WI38 (cell line): ENCODE results near the gene NUDT14.

Experiments
- H3K4me3 ChIP-seq: 2 replicates; pipeline ENCODE4 v1.5.1; 2011; ENCODE audit warnings: low read depth, mild to moderate bottlenecking, control low read depth, low read length
- TF ChIP-seq, protein P1 (sequence below): IDR thresholded peaks from 2 replicates; pipeline ENCODE4 v1.5.1; 2012; ENCODE audit warnings: low read depth, mild to moderate bottlenecking, control low read depth, low read length

The NUDT14 gene

DNA sequence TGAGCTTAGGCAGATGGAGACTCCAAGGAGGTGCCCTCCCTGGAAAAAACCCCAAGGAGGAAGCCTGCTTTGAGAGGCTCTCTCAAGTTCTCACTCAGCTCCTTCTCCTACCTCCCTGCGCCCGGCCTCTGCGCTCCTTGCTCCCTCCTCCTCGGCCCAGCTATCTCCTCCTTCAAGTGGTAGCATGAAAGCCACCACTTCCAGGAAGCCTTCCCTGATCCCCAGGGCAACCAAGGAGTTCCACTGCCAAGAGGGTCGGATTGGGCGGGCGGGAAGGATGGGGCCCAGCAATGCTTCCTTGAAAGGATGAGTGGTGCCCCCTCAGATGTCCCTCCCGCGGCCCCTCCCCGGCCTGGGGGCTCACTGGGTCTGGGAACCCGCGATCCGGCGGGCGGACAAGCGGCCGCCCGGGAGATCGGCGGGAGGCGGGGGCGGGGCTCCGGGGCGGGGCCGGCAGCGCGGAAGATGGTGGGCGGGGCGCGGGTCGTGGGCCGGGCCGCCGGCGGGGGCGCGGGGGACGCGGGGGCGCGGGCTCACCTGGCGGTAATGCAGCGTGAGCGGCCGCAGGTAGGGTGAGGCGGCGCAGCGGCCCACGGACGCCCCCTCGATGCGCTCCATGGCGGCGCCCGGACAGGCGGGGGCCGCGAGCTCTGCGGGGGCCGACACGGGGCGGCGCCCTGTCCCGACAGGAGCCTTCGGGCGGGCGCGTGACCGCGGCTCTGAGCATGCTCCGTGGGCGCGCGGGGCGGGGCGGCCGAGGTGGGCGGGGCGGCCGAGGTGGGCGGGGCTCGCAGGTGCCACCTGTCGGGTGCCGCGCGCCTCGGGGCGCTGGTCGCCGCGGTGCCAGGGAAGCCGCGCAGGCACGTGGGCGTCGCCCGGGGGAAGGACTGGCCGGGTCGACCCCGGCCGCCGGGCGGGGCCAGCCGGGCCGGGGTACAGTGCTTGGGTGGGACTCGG lies at the start of gene NUDT14:
Gene NUDT14, minus strand, starts transcription at position 721 of the 957 bp plus-strand sequence. Its CDS starts 103 bp downstream, at position 618.
- TF ChIP-seq, protein P1, sequence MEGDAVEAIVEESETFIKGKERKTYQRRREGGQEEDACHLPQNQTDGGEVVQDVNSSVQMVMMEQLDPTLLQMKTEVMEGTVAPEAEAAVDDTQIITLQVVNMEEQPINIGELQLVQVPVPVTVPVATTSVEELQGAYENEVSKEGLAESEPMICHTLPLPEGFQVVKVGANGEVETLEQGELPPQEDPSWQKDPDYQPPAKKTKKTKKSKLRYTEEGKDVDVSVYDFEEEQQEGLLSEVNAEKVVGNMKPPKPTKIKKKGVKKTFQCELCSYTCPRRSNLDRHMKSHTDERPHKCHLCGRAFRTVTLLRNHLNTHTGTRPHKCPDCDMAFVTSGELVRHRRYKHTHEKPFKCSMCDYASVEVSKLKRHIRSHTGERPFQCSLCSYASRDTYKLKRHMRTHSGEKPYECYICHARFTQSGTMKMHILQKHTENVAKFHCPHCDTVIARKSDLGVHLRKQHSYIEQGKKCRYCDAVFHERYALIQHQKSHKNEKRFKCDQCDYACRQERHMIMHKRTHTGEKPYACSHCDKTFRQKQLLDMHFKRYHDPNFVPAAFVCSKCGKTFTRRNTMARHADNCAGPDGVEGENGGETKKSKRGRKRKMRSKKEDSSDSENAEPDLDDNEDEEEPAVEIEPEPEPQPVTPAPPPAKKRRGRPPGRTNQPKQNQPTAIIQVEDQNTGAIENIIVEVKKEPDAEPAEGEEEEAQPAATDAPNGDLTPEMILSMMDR, result no peak
- peak within 1 kb of the TSS; percentile 52 for H3K4me3 ChIP-seq

DNA sequence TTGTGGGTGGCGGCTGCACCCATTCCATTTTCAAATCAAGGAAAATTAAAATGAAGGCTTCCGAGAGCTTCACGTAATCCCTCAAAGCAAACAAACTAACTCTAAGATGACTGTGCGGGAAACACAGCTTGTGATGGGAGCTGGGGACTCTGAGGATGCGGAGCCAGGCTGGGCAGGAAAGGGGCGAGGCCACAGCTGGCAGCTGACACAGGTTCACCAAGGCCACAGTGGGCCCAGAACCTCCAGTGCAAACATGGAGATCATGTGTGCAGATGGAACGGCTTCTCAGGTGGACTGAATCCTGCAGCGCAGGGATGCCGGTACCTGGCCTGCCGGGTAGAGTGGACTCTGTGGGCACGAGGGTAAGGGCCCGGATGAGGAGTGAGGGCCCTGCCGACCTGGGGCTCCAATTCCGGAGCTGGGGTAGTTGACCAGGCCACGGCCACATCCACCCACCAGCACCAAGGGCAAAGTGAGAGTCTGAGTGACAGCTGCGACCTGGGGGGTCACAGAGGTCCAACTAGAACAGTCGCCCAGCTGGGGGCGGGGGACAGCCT lies 48.1 kb upstream of the NUDT14 start:
- TF ChIP-seq, protein P1, result no peak
- no peak overlapping the region for H3K4me3 ChIP-seq

DNA sequence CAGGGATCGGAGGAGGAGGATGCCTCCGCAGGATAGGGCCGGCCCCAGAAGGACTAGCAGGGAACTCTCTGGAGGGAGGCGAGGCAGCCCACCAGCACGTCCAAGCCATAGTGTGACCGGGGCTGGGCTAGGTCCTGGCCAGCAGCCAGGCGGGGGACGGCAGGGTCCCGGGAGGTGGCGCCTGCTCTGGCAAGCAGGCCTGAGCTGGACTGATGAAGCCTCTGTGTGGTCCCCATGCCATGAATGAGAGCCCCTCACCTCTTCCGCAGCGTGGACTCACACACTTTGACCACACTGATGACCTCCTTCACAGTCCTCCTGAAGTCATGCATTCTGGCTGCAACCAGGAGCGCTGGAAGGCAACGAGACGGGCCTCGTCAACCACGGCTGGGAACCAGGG lies 47.5 kb upstream of the NUDT14 start:
- TF ChIP-seq, protein P1, result no peak
- no peak overlapping the region for H3K4me3 ChIP-seq

DNA sequence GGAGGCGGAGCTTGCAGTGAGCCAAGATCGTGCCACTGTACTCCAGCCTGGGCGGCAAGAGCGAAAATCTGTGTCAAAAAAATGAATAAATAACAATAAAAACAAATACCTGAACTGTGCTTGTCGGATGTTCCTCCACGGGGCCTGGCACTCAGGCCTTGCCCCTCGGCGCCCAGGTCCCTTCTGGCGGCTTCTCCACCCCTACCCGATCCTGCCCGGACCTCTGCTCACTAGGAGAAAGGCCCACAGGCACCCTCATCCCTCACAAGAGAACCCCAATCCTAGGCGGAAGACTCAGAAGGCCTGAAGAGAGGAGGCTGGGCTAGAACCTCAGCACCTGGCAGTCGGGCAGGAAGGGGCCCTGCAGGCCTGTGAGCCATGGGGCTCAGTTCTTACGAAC lies 46.2 kb upstream of the NUDT14 start:
- TF ChIP-seq, protein P1, result no peak
- H3K4me3 ChIP-seq, result no peak overlapping the region

DNA sequence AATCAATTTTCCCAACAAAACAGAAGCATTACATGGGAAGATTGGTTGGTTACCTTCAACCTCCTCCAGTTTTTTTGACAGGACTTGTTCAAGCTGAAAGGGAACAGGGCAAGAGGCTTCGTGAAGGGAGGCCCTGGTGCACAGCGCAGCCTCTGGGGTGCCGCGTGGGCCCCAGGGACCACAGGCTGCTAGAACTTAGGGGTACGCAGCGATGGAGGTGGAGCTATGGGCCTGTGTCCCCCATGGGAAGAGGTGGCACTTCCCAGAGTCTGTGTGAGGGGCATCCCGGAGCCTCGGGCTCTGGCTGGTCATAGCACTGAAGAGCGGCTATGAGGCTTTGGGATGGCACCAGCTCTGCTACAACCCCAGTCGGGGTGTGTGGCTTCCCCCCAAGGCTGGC lies 45.1 kb upstream of the NUDT14 start:
- TF ChIP-seq, protein P1, result no peak
- H3K4me3 ChIP-seq, result no peak overlapping the region

DNA sequence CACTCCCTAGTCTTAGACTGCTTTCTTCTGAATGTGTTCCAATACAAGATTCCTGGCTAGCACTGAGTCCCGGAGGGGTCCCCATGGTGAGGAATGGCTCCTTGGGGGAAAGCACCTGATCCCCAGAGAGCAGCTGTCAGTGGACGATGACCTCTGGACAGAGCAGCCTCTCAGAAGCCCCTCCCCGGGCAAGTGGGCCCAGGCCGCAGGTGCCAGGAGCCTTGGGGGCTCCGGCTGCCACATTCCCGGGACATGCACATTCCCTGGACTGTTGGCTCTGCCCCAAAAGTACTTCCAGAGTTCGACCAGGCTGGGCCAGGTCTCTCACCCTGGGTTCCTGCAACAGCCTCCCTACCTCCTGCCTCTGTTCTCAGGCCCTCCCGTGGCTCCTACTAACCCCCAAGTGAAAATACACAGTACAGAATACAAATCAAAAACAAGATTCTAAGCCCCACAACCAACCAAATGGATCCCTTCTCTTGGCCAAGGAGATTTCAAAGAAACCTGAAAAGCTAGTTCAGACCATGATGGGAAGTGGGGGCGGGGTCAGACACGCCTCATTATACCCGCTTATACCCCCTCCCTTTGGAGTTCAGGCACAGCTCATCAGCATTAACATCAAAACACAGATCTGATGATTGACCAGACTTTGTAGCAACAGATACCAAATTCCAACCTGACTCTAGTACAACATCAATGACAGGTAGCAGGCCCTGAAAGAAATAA lies 43.9 kb upstream of the NUDT14 start:
- TF ChIP-seq, protein P1, result no peak
- H3K4me3 ChIP-seq, result no peak overlapping the region
